ENCODE data around the gene SLC10A7.

SLC10A7 gene

DNA sequence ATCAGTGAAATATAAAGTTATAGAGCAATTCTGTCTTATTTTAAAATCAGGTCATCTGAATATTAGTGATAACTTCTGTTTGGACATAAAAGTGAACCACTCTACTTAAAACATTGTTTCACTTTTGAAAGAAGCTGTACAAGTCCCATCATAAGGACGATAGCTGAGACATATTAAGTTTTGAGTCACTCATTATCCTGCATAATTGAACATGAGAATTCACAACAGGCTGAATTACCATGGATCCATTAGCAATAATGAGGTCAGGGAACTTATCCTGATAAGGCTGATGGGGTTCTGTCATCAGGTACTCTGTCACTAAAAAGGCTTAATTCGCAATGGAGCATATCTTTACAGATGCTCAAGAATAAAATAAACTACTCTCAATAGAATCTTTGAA lies 227.0 kb downstream of the SLC10A7 start:
- DNase-seq = no peak

DNA sequence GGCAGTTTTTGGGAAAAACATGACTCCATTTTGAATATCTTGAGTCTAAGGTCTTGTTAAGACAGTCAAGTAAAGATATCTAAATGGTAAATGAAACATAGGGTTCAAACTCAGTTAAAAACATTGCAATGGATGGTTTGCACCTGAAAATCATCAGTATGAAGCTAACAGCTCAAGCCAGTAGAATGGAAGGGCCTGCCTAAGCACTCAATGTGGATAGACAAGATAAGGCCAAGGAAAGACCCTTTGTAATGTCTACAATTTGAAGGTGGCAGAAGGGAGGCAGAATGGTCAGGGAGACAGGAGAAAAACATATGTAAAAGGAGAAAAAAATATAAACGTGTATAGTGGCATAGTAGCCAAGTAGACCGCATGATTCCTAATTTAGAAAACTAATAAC lies 229.2 kb downstream of the SLC10A7 start:
- no peak for DNase-seq

DNA sequence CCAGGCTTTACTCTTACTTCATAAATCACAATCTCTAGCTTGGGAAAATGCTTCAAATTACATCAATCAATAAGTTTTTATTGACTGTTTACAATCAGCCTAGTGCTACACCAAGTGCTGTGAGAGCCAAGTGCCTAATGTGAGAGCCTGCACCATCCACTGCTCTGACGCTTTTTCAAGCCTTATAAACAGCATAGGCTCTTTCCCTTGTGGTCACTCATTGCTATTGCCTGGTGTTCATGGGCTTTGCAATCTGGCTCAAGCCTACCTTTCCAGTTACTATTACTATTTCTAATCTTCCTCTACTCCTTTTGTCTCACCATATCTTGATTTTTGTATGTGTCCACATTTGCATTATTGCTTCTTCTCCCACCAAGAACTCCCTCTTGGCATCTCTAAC lies 230.4 kb downstream of the SLC10A7 start:
- no peak for DNase-seq

DNA sequence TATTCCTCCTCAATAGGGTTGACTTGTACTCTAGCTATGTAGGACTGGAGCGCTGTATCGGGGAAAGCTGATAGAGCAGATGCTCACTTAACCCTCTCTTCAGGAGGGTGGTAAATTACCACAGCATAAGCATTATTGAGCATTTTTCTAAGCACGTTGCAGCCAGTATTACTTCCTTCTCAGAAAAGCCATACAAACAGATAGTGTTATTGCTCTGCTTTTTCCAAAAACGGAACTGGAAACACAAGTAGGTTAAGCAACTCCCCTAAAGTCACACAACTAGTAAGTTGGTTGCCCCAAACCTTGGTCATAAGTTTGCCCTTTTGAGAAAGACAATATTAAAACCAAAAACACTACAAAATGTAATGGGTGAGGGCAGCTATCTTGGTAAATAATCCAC lies 233.5 kb downstream of the SLC10A7 start:
- DNase-seq = no peak

DNA sequence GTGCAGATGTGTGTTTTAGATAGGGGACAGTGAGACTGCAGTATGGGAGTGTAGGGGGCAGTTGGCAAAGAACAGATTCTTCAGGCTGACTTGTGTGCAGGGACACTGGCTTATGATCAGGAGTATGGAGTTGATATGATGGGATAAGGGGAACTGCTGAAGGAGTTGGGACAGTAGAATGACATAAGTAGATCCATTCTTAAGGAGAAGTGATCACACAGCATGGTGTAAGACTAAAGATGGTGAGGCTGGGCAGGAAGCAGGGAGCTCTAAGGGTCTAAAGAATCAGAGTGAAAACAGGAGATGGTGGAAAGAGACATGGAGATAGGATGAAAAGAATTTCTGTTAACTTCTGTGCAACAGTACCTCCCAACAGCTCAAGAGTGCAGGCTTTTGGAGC lies 236.7 kb downstream of the SLC10A7 start:
- DNase-seq = no peak

DNA sequence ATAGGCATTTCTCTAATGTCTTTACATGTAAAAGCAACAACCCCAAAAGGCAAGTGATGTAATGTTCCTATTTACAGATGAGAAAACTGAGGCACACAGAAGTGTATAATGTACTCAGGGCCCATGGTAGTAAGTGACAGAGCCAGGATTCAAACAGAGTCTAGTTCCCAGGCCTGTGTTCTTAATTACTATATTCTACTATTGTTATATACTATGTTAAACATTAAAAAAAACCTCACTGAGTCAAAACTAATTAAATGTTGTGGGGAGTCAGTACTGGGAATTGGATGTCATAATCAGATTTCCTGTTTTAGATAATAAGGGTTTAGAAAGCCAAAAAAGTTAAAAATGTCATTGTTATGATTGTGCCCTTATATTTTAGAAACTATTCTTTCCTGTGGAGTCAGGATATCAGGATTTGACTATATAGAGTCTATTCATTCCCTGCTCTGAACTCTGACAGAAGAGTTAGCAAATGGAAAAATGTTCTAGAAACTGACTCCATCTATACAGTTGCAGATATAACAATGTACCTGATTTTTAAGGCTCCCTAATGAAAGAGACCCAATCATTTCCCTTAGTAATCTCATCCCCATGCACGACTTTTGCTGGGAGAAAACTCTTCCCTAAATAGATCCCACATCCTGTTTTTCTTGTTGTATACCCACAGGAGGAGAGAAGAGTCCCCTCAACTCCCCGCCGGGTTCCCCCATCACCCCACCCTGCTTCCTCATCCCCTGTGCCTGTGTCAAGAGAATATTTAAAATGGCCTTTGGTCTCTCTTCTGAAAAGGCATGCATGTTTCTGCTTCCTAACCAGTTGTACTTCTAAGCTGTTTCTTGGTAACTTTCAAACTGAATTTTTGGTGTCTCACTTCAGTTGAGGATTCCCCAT lies 237.7 kb downstream of the SLC10A7 start:
- no peak for DNase-seq

DNA sequence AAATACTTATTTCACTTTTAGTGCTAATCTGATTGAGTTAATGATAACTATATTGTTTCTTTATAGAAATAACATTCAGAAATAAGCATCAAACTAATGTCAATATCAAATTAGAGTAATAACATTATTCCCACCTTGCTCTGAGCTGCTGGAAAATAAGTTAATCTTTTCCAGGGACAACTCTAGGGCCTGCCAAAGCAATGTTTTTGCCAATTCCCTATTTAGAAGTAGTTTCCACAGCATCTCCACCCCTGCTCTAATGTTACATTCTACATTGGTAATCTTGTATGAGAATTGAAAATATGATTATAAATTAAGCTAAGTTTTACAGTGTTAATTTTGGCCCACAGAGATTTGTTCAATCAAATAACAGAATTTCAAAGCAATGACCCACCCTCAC lies 239.1 kb downstream of the SLC10A7 start:
- DNase-seq = no peak

DNA sequence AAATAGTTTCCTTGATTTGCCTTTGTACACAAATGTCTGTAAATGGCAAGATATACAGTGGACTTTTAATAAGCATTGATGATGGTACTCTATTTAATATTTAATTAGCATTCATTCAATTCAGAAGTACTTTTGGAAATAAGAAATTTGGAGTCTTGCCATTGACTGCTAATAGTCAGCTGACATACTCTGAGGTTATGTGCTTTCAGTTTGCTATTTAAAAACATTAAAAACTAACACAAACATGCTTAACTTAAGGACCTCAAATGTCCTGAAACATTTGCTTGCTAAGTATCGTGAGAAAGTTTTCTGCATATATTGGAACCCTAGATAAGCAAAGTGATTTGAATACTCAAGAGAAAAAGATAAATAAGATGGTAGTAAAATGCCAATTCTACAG lies 242.8 kb downstream of the SLC10A7 start:
- no peak for DNase-seq

DNA sequence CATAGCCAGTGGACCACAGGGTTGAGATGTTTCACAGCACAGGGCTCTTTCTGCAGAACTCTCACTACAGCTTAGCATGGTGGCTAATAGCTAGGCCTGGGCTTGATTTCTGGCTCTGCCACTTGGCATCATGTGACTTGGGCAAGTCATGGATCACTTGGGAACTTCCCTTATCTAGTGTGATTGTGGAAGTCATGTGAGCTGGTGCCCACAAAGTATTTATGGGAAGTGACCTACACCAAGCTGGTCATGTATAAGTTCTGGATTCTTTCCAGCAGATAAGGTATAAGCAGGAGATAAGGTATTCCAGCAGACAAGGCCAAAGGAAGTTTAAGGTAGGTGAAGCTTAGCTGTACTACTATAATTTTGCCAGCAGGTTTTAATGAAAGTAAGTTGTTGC lies 246.4 kb downstream of the SLC10A7 start:
- DNase-seq = no peak

DNA sequence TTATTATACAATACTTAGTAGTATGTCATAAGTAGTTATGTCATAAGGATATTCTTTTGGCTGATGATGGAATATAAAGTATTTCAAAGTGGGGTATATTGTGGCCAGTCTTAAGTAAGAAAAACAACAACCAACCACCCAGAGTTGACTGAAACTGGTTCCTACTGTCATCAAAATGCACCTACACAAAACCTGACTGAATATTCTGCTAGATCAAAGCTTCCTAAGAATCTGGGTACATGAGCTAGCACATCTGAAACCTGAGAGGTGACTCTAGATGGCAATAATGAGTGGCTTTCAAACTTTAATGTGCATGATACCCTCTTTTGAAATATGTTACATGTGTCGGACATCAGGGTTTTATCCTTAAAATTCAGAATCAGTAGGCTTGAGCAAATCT lies 247.0 kb downstream of the SLC10A7 start:
- no peak for DNase-seq

DNA sequence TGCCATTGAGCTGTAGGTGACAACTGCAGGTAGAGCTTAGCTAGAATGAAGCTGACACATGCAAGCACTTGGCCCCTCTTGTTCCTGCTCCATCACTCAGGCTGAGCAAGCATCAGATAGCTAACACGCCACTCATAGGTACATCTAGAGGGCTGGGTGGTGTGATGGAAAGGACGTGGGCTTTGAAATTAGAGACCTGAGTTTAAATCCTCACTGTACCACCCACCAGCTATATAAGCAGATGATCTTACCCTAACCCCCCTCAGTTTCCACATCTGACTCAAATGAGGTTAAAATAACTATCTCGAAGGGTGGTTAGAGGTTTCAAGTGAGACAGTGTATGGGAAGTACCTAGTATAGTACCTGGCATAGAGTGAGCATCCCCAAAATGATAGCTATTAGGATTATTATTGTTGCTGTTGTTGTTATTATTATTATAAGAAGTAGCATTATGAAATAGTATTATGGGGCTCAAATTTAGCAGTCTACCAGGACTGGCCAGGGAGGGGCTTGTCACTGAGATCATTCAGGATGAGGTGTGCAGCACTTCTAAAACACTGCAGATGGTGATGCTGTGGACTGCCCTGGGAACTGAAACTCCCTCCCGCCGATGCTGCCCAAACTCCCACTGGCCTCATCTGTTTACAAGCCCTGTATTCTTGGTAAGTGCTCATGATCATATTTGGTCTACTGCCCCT lies 248.4 kb downstream of the SLC10A7 start:
- DNase-seq = no peak

DNA sequence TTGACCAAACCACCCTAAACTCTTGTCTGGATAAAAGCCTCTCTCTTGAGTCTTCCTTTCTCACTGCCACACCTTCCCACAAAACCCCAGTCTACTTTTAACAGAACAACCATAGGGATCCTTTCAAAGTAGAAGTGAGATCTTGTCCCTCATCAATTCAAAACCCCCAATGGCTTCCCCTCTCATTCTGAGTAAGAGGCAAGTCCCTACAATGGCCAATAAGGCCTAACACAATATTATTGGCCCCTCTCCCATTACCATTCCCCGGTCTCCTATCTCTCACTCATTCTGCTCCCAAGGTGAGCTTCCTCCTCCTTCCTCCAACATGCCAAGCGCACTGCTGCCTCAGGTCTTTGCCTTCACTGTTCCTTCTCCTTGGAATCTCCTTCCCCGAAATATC lies 250.3 kb downstream of the SLC10A7 start:
- DNase-seq = no peak

DNA sequence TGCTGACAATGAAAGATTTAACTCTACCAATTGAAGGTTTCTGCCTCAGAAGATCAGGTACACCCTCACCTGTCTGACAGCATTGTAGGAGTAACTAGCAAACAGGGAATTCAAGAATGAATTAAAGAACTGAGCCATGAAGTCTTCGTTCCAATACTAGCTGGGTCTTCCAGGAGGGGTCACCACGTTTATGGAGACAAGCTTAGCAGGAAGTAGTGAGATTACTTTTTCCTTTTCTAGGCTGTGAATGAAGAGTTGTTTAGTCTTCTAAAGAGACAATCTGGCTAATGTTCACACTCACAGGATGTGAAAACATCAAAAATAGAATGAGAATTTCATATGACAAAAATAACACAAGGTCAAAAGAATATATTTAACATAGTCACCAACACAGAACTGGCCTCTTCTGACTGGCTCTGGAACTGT lies 252.5 kb downstream of the SLC10A7 start:
- no peak for DNase-seq

DNA sequence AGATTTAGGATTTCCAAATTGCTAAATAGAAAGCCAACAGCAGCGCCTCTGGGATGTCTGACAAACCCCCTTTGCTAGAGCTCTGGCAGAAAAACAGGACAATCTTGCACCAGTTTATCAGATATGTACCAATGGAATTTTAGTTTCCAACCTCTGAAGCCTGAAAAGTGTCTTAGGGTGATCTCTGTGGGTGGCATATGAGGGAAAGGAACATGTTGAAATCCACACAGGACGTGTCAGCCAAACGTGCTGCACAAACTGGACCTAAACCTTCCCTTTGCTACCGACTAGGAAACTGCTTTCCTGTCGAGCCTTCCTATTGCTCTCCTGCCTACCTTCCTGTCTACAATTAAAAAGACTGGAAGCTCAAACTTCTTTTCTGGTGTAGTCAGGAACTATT lies 253.9 kb downstream of the SLC10A7 start:
- no peak for DNase-seq

DNA sequence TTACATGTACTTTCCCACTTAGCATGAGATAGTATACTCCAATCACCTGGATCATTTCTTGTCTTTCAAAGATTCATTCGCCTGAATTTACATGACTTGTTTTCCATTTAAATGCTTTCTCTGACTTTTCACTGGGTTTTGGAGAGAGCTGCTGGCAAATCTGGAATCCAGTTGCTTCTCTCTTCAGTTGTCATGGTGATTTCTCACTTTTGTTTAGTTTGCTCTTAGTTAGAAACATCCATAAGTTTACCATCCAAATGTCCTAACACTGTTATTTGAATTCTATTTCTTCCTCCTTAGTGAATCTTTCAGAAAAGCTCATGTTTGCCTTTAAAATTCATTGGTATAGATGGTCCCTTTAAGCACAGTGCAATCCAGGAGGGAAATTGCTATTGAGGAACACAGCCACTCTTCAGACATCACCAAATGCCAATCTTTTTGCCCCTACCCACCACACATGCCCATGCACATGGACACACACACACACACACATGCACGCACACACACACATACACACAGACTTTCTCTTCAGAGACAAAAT lies 255.7 kb downstream of the SLC10A7 start:
- no peak for DNase-seq

DNA sequence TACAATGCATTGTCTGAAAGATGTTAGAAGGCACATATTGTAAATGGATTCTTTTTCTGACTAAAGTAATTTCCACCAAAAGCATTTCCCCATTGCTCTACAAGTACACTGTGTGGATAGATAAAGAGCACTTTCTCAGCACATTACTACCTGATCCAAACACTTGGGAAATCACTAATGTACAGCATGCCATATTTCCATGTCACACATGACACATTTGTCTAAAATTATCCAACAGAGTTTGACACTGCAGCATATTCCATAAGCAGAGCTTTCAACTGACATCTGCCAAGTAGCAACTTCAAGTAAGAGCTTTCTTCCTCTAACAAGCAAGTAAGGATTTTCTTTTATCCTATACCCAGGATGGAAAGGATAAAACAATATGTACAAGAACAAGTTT lies 257.9 kb downstream of the SLC10A7 start:
- no peak for DNase-seq

DNA sequence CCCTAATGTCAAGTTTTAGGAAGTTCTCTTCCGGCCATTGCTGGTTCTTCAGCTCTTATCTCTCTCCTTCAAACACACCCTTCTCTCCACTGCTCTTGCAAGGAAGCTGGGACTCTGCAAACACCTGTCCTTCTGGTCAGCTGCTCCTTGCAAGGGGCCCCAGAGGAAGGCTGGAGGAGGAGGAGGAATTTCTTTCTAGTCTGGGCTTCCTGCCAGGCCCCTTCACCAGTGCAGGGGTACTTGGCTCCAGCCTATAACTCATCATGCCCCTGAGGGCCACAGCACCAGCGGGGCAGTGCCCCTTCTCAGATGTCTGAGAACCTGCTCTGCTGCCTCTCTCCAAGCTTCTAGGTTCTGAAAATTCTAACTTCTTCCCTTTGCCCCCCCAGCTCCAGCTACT lies 260.7 kb downstream of the SLC10A7 start:
- DNase-seq = no peak

DNA sequence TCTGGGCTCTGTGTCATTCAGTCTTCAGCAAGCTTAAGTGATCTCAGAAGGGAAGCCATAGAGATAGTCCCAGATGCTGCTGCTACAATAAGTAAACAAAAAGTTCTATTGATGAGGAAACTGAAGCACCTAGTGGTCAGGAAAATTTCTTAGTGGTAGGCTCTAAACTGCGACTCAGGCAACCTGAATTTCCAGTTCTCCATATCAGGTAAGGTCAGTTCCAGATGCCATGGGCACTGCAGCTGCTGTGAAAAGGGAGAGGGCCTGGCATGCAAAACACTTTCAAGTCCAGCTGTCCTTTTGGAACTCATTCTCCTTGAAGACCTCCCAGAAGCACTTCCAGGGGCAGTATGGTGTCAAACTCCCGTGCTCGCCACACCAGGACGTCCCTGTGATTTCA lies 261.2 kb downstream of the SLC10A7 start:
- no peak for DNase-seq

DNA sequence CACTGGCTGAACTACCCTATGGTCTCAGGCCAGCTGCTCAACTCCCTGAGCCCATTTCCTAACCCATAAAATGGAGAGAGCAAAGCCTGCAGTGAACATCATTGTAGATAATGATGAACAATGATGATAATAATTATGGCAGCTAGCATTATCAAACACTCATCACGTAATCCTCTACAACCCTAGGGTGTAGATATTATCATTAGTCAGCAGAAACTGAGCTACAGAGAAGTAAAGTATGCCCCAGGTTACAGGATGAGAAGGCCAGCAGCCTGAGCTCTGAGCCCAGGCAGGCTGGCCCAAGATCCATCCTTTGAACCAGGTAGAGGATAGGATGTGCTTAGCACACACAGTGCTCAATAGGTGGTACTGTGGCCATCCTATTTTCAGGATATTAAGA lies 264.2 kb downstream of the SLC10A7 start:
- DNase-seq = no peak

DNA sequence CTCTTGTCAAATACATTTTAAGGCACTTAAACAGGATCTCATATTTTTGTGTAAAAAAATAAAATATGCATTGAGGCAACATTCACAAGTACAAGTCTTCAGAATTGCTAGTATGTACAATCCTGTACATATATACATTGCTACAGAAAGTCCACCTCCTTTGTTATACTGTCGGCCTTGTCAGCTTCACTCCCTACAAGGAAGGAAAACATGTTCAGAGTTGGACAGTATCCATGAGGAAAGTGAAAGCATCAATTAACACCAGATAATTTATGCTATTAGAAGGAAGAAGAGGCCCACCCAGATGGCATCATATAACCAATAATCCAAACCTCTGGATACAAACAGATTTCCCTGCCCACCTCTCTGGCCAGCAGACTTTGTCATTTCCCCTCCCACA lies 265.4 kb downstream of the SLC10A7 start:
- peak in 1 of 2 experiments; percentile 0 for DNase-seq

DNA sequence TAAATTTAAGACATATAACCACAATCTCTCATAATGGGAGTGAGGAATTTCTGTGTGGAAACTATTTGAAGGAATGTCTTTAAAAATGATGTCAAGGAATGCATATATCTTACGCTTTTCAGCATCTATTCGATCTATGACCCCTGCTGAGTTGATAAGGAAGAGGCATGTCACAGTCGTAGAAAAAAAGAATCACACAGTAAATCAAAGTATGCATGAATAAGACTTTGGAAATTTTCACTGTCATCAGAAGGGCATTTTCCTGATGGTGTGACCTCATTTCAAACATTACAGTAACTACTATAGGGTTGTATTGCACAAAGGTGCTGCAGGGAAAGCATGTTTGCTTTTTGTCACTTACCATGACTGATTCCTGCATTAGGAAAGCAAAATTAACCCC lies 265.9 kb downstream of the SLC10A7 start:
- no peak for DNase-seq

DNA sequence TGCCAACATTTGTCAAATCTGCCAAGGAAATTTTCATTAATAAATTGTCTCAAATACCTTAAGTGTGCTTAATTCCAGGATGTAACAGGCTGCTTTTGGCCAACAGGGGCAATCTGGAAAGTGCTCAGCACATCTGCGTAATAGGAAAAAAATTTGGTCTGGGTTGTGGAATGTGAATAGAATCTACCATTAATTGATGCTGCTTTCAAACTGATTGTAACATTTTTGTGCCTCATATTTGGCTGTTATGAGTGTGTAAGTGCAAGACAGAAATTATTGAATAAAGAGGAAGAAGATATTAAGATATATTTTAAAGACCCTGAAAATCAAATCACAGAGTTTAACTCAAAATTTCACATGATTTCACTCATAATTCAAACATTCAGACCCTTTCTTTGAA lies 266.3 kb downstream of the SLC10A7 start:
- DNase-seq = no peak

DNA sequence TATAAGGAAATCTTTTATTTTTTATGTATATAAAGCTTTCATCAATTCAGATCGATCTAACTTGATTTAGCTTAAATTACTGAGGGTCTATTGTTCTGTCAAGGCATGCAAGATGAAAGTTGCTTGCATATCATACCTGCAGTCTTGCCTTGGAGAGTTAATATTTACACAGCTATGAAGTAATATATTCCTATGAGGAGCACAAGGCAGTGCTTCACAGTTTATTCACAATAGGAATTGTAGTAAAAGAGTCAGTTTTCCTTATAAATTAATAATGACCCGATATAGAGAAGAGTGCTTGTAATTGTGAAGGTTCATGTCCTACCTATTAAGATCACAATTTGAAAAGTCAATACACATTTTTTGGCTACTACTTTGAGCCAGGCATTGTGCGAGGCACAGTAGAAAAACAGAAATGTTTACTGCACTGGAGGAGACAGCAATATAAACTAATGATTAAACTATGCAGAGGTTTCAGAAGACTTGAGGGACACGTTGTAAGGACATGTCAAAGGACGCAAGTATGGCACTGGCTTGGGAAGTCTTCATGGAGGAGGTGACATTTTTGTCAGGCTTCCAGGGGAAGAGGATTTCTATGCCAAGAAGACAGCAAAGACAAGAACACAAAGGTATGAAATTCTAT lies 268.6 kb downstream of the SLC10A7 start:
- no peak for DNase-seq

DNA sequence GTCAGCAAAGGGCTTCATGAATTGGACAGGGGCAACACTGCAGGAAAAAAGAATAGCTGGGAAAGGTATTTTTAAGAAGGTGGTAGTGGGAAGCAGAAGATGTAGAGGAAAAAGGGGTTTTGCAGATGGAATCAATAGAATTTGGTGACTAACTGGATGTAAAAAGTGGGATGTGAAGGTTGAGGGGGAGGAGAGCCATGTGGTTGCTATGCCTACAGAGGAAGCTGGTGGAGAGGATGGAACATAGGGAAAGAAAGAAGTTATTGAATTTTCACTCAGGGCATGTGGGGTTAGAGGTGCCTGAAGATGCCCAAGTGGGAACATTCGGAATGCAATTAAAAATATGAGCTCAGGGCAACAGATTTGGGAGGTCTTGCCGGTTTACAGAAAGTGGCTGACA lies 274.4 kb downstream of the SLC10A7 start:
- no peak for DNase-seq
